A549 (cell line): ENCODE results near the gene C4orf33.

ENCODE experiments used
- CTCF ChIP-seq: fragments of >200 bp; sonication (Bioruptor Twin); formaldehyde crosslinking; IDR thresholded peaks from 3 replicates; pipeline ENCODE4 v1.5.1; 2016
- EP300 ChIP-seq, 2 experiments: fragments of >200 bp; sonication (Bioruptor Twin); formaldehyde crosslinking; IDR thresholded peaks; 2 replicates in 1 of 2; 3 replicates in 1 of 2; pipeline ENCODE4 v1.6.1; 2016 to 2017
- ESRRA ChIP-seq: fragments of 150-350 bp; IDR thresholded peaks from 2 replicates; pipeline ENCODE4 v1.6.1; 2014; ENCODE audit warnings: mild to moderate bottlenecking, low read length, borderline replicate concordance
- HDAC2 ChIP-seq: fragments of 200-600 bp; sonication (generic); IDR thresholded peaks from 2 replicates; pipeline ENCODE4 v1.6.1; 2016
- POLR2A ChIP-seq: IDR thresholded peaks from 2 replicates; pipeline ENCODE4 v1.6.1; 2012; ENCODE audit warnings: mild to moderate bottlenecking, low read length
- SREBF2 ChIP-seq: fragments of 450-650 bp; IDR thresholded peaks from 2 replicates; pipeline ENCODE4 v1.6.1; 2014; ENCODE audit warnings: mild to moderate bottlenecking, moderate library complexity

GRCh38 chr4:129095811-129096454 is at the start of gene C4orf33:
- TF ChIP-seq CTCF = no peak
- no peak for TF ChIP-seq HDAC2
- TF ChIP-seq EP300 (IDR thresholded peaks at IDR 0.05) = no peak
- no peak for TF ChIP-seq POLR2A
- TF ChIP-seq SREBF2 = no peak
- no peak for TF ChIP-seq ESRRA
